ENCODE results near the gene COA3.

COA3 gene

DNA sequence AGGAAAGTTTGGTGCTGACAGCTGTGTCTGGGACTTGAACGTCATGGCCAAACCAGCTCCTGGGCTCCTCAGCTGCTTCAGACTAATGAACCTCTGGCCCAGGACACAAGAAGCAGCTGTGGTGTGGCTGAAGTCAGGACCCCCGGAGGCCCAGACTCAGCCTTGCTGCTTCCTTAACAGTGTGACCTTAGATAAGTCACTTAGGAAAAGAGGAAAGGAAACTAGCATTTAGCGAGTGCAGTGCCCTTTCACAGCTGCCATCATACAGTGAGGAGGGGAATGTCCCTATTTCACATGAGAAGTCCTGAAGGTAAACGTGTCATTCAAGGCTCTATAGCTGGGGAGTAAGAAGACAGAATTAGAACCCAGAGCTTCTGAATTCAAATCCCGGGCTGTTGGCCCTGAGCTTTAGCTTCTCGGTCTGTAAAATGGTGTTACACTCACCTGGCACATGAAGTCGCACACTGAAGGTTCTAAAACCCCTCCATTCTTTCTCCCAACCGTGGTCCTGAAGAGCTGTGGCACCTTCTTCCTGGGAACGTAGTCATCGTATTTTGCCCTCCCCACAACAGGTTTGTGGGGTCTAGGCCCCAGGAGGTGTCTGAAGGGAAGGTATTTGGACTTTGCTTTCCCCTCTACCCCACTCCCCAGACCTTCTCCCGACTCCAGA, 38.4 kb downstream of the COA3 start:
- no peak overlapping the region for H3K27ac ChIP-seq
- peaks cover 0 to 10% (median 0%) of the 10 kb centered on the region in 11 experiments; a peak in 4 of 22 replicates for H4K20me1 ChIP-seq
- TF ChIP-seq Cebpa-rat (IDR thresholded peaks at IDR 0.05), result no peak
- H3K4me2 ChIP-seq, result peak overlapping the region in 8 of 11 experiments; percentile 57 to 93 (median 88); a peak in 16 of 22 replicates
- 0 out of 22 replicates have a peak overlapping the region, but pooled peaks of 1 of the 11 experiments have one; percentile 59 for H3K9ac ChIP-seq
- H3K4me1 ChIP-seq, result peaks cover 9 to 33% (median 23%) of the 10 kb centered on the region in 10 experiments
- peaks cover 48 to 62% (median 56%) of the 10 kb centered on the region in 11 experiments for H3K27me3 ChIP-seq
- no peaks in the 10 kb centered on the region for H3K36me3 ChIP-seq
- H3K9me3 ChIP-seq (replicated peaks in 1 of 11), result no peaks in the 10 kb centered on the region
- peak overlapping the region in 5 of 10 experiments; percentile 44 to 68 (median 54); a peak in 6 of 20 replicates for H3K4me3 ChIP-seq

DNA sequence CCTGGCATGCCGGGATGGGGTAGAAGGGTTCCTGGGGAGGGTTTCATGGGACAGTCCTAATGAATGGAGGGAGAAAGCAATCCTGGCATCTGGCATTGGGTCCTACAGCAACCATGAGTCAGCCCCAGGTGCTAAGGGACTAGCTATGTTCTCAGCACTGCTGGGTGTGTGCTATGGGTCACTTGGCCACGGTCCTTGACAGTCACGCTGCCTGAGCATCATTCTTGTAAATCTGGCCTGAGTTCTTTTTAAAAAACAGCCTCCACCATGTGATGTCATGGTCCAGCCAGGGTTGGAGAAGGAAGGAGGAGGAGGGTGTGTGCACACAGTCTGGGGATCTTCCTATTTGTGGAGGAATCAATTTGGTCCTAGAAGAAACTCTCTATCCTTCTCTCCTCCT, 43.7 kb downstream of the COA3 start:
- no peak overlapping the region for H3K4me2 ChIP-seq
- no peaks in the 10 kb centered on the region for H3K36me3 ChIP-seq
- peaks cover 13 to 26% (median 20%) of the 10 kb centered on the region in 11 experiments for H3K27me3 ChIP-seq
- H3K4me1 ChIP-seq, result peaks cover 10 to 24% (median 18%) of the 10 kb centered on the region in 10 experiments
- H4K20me1 ChIP-seq, result peaks cover 0 to 4% (median 0%) of the 10 kb centered on the region in 11 experiments; a peak in 2 of 22 replicates
- H3K9ac ChIP-seq, result no peak overlapping the region
- TF ChIP-seq Cebpa-rat (IDR thresholded peaks at IDR 0.05), result no peak
- H3K27ac ChIP-seq, result no peak overlapping the region
- no peaks in the 10 kb centered on the region for H3K9me3 ChIP-seq (replicated peaks in 1 of 11)
- H3K4me3 ChIP-seq, result no peak overlapping the region

DNA sequence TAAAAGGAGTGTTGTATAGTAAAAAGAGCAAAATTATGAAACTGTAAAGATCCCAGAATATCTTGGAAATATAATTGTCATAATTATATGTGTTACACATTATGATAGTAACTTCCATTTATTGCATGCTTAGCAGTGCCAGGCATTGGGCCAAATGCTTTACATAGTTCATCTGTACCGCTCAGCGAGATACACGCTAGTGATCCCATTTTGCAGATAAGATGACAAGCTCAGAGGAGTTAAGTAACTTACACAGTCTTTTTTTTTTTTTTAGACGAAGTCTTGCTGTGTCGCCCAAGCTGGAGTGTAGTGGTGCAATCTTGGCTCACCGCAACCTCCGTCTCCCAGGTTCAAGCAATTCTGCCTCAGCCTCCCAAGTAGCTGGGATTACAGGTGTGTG, 46.9 kb downstream of the COA3 start:
- Histone ChIP-seq H3K4me3 (no peak overlapping the region), H3K9me3 (replicated peaks in 1 of 11) (no peaks in the 10 kb centered on the region), H3K27me3 (no peaks in the 10 kb centered on the region), H3K27ac (no peak overlapping the region), H3K4me2 (peak overlapping the region in 5 of 11 experiments; percentile 71 to 81 (median 78); a peak in 9 of 22 replicates), H4K20me1 (no peaks in the 10 kb centered on the region), H3K4me1 (peaks cover 10 to 29% (median 16%) of the 10 kb centered on the region in 10 experiments), H3K9ac (no peak overlapping the region), H3K36me3 (no peaks in the 10 kb centered on the region)
- no peak for TF ChIP-seq Cebpa-rat (IDR thresholded peaks at IDR 0.05)

DNA sequence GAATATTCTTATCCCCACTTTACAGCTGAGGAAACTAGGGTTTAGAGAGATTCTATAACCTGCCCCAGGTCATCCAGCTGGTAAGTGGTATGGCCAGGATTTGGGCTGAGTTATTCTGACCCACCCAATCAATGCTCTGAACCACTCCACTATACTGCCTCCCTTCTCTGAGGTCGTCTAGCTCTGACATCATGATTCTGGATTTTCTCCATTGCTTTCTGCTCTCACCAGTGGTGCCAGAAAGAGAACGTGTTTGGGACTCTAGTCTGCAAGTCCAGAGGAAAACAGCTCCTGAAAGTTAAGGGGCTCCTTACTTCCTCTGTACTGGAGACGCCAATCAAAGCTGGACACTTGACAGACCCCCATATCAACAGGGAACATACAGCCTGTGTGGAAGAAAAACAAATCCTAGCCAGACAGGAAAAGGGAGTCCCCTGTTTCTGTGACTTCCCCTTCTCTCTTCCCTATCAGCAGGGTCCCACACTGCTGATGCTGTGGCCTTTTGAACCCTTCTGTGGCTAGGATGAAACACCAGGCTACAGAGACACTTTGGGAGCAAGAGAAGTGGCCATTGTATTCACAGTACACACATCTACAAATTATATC, 47.7 kb downstream of the COA3 start:
- Histone ChIP-seq H4K20me1 (no peaks in the 10 kb centered on the region), H3K4me1 (peaks cover 10 to 29% (median 16%) of the 10 kb centered on the region in 10 experiments), H3K27ac (peak overlapping the region in 5 of 11 experiments; percentile 11 to 63 (median 33); a peak in 8 of 22 replicates), H3K4me2 (peak overlapping the region in 10 of 11 experiments; percentile 8 to 81 (median 65); a peak in 17 of 22 replicates), H3K27me3 (no peaks in the 10 kb centered on the region), H3K36me3 (no peaks in the 10 kb centered on the region), H3K9ac (peak overlapping the region in 4 of 11 experiments; percentile 9 to 47 (median 41); a peak in 4 of 22 replicates), H3K9me3 (replicated peaks in 1 of 11) (no peaks in the 10 kb centered on the region; a peak in 1 of 22 replicates), H3K4me3 (no peak overlapping the region)
- no peak for TF ChIP-seq Cebpa-rat (IDR thresholded peaks at IDR 0.05)

DNA sequence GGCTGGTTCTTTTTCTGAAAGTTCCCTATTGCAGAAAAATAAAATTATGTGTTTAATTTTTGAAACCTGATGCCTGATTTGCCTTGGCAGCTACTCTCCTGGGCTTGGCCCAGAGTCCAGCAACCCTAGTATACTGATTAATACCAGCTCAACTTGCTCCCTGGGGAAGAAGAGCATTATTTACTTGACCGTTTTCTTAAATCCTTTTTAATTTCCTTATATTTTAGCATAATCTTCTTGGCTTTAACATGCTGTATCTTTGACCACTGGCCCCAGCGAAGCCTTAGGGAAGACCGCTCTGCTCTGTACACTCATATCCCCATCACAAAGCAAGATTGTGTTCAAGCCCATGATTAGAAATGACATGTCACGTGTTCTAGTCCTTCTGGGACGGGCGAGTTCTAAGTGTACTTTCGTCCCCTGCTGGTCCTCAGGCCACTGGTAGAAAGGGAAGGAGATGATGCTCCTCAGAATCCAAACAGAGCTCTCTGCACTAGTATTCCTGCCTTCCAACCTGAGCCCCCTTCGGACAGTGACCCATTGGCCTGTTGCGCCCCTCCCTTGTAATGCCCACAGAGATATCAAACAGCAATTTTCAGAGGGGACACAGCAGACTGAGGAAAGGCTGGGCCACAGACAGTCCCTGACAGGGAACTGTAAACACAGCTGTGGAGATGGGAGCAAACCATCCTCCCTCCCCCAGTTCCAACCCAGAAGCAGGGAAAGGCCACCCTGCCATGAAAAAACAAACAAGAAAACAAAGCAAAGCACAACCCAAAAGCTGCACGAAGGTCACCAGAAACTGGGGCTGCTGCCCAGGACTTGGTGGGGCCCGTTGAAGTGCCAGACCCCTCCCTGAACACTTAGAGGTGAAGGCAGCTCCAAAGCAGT, 49.4 kb downstream of the COA3 start:
- no peak for TF ChIP-seq Cebpa-rat (IDR thresholded peaks at IDR 0.05)

DNA sequence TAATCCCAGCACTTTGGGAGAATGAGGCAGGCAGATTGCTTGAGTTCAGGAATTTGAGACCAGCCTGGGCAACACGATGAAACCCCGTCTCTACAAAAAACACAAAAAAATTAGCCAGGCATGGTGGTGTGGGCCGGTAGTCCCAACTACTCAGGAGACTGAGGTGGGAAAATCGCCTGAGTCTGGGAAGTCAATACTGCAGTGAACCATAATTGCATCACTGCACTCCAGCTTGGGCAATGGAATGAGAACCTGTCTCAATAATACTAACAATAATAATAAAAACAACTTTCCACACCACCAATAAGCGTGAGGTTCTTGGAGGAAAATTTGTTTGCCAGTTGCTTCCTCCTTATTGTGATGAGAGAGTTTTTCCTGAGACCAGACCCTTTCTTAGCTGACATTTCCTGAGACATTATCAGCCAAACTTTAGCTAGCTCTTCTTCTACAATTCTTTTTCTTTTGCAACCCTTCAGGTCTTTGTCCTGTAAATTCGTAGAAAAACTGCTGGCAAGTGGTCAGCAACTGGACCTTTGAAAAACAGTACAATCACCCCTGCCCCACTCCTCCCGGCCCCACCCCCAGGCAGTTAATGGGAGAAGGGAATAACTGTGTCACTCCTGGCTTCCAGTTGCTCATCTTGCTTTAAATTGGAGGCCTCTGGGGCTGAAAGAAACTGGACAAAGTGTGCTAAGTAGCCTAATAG, 50.1 kb downstream of the COA3 start:
- Histone ChIP-seq H3K27ac (no peak overlapping the region), H3K4me3 (no peak overlapping the region)
- TF ChIP-seq Cebpa-rat (IDR thresholded peaks at IDR 0.05), result no peak

More for the DNA sequence above, 49.4 kb downstream of the COA3 start:
- H3K27ac ChIP-seq, result no peak overlapping the region
- no peak overlapping the region for H3K4me3 ChIP-seq
- no peaks in the 10 kb centered on the region for H4K20me1 ChIP-seq
- H3K9me3 ChIP-seq (replicated peaks in 1 of 11), result no peaks in the 10 kb centered on the region; a peak in 1 of 22 replicates
- H3K9ac ChIP-seq, result no peak overlapping the region
- peaks cover 12 to 33% (median 21%) of the 10 kb centered on the region in 10 experiments for H3K4me1 ChIP-seq
- H3K27me3 ChIP-seq, result no peaks in the 10 kb centered on the region
- no peaks in the 10 kb centered on the region for H3K36me3 ChIP-seq
- peak overlapping the region in 1 of 11 experiments; percentile 78; a peak in 1 of 22 replicates for H3K4me2 ChIP-seq

More for the DNA sequence above, 50.1 kb downstream of the COA3 start:
- H3K4me1 ChIP-seq, result peaks cover 20 to 41% (median 29%) of the 10 kb centered on the region in 10 experiments
- no peaks in the 10 kb centered on the region for H3K36me3 ChIP-seq
- no peaks in the 10 kb centered on the region; a peak in 1 of 22 replicates for H3K9me3 ChIP-seq (replicated peaks in 1 of 11)
- no peaks in the 10 kb centered on the region for H3K27me3 ChIP-seq
- no peak overlapping the region for H3K9ac ChIP-seq
- peaks cover 0 to 6% (median 0%) of the 10 kb centered on the region in 11 experiments; a peak in 3 of 22 replicates for H4K20me1 ChIP-seq
- H3K4me2 ChIP-seq, result no peak overlapping the region

All from BLaER1 treated with 17β-estradiol and CSF1 and Interleukin-3, amounts not matched to agents 10 nM and 100 nM (cell line).